Stomach (tissue), 4 donors: ENCODE data around the gene GPANK1.
"Not testable (repeated sequence)": the region's sequence is repeated elsewhere in the genome, so short reads cannot be mapped to it uniquely, and the experiment has no call there.

Experiments used
- POLR2A ChIP-seq, 4 donors: fragments of 450-650 bp; IDR thresholded peaks; one replicate each; pipeline ENCODE4 v1.6.1; 2016; ENCODE audit warnings: antibody characterized with exemption in 4 of 4, control low read depth in 2 of 4, mild to moderate bottlenecking in 1 of 4, moderate library complexity in 1 of 4
- POLR2AphosphoS5 ChIP-seq, 3 donors: sonication (generic); formaldehyde crosslinking; IDR thresholded peaks; one replicate each; pipeline ENCODE4 v1.6.1; 2016; ENCODE audit warnings: antibody characterized with exemption in 3 of 3

GRCh38 chr6:31709157-31709556 lies 44.4 kb upstream of the GPANK1 start:
- TF ChIP-seq POLR2A, POLR2AphosphoS5 (IDR thresholded peaks at IDR 0.05): not testable (repeated sequence)
